Smooth muscle cell (in vitro differentiated cells): ENCODE data around the gene INSYN2A. TPM values are rescaled to one million over a fixed set of nuclear protein-coding genes. Genes with fewer than 3 reads are reported as not detected.

Source experiments
- DNase-seq: peaks from one replicate; lab custom pipeline; 2025; ENCODE audit not compliant: unreplicated experiment; lab: John Stamatoyannopoulos, UW
- H2AFZ ChIP-seq: fragments of 200-600 bp; sonication (generic); 2 replicates; pipeline ENCODE4 v1.6.0; 2016; ENCODE audit warnings: antibody characterized with exemption, low read depth, mild to moderate bottlenecking
- H3F3A ChIP-seq: fragments of 200-600 bp; sonication (generic); 2 replicates; pipeline ENCODE4 v1.6.0; 2017; ENCODE audit warnings: antibody characterized with exemption, low read depth
- H3K27ac ChIP-seq: fragments of 200-600 bp; sonication (generic); 2 replicates; pipeline ENCODE4 v1.5.1; 2016; ENCODE audit warnings: low read depth, mild to moderate bottlenecking
- H3K27me3 ChIP-seq: fragments of 200-600 bp; sonication (generic); 2 replicates; pipeline ENCODE4 v1.6.1; 2016; ENCODE audit warnings: low read depth, mild to moderate bottlenecking
- H3K36me3 ChIP-seq: fragments of 200-600 bp; sonication (generic); 2 replicates; pipeline ENCODE4 v1.5.1; 2016; ENCODE audit warnings: low read depth
- H3K4me1 ChIP-seq: fragments of 200-600 bp; sonication (generic); 2 replicates; pipeline ENCODE4 v1.5.1; 2016; ENCODE audit warnings: low read depth
- H3K4me2 ChIP-seq: fragments of 200-600 bp; sonication (generic); 2 replicates; pipeline ENCODE4 v1.6.0; 2016; ENCODE audit warnings: mild to moderate bottlenecking
- H3K4me3 ChIP-seq: fragments of 200-600 bp; sonication (generic); 2 replicates; pipeline ENCODE4 v1.5.1; 2016; ENCODE audit warnings: mild to moderate bottlenecking
- H3K79me2 ChIP-seq: fragments of 200-600 bp; sonication (generic); 2 replicates; pipeline ENCODE4 v1.6.0; 2016; ENCODE audit warnings: low read depth, mild to moderate bottlenecking
- H3K9ac ChIP-seq: fragments of 200-600 bp; sonication (generic); 2 replicates; pipeline ENCODE4 v1.6.0; 2016; ENCODE audit warnings: low read depth
- H3K9me3 ChIP-seq: fragments of 200-600 bp; sonication (generic); replicated peaks from 2 replicates; pipeline ENCODE4 v1.5.1; 2016; ENCODE audit warnings: low read depth
- H4K20me1 ChIP-seq: fragments of 200-600 bp; sonication (generic); 2 replicates; pipeline ENCODE4 v1.6.0; 2016; ENCODE audit warnings: low read depth
- WGBS: methylation state at CpG from one replicate; pipeline ENCODE4 v1.1.7; 2016; ENCODE audit warnings: low lambda C conversion rate; 5-methylcytosine and 5-hydroxymethylcytosine counted together
- polyA plus RNA-seq: library from polyadenylated mRNA; unstranded; fragments of >200 nt; fragmentation: Nextera tagmentation; extraction: Ambion mirVana; gene quantifications from 2 replicates; pipeline ENCODE4 v1.2.1, GENCODE V29; 2016
- total RNA-seq: library from RNA; depleted of rRNA; stranded (reverse); fragments of >200 nt; gene quantifications from 2 replicates; pipeline ENCODE4 v1.2.3, GENCODE V29; 2014
- TF ChIP-seq, protein P1 (sequence below): fragments of 200-600 bp; sonication (generic); IDR thresholded peaks from 2 replicates; pipeline ENCODE4 v1.5.1; 2017; ENCODE audit warnings: borderline replicate concordance, mild to moderate bottlenecking, antibody characterized with exemption; ENCODE audit not compliant: insufficient read depth, poor library complexity, severe bottlenecking

Gene INSYN2A
- total and polyA plus RNA-seq, 2 experiments from 2014 or later, result 0.09 to 0.15 TPM

DNA sequence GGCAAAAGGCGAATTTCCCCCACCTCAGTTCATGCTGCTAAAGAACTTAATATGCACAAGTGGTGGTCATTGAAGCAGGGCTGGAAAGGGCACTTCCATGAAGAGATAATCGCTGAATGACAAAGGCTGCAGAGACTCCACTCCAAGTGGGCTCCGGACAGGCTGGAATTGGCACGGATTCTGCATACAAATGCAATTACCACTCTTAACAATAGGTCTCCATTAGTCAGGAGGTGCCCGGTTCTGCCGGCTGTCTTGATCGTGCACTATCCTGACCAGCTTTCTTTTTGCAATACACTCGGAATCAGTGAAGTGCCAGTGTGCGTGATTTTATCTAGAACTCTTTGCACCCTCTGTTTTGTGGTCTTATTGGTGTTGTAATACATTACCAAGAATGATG, 49.7 kb downstream of the INSYN2A start:
- 96% methylated on average over 9 of the region's 9 CpGs for WGBS
- peaks cover 38% of the 10 kb centered on the region for H4K20me1 ChIP-seq
- H3F3A ChIP-seq, result peaks cover 3% of the 10 kb centered on the region
- H3K27ac ChIP-seq, result no peak overlapping the region
- H3K79me2 ChIP-seq, result no peaks in the 10 kb centered on the region
- peaks cover 13% of the 10 kb centered on the region for H3K4me1 ChIP-seq
- H3K9me3 ChIP-seq, result no peaks in the 10 kb centered on the region
- DNase-seq, result no peak
- TF ChIP-seq, protein P1, sequence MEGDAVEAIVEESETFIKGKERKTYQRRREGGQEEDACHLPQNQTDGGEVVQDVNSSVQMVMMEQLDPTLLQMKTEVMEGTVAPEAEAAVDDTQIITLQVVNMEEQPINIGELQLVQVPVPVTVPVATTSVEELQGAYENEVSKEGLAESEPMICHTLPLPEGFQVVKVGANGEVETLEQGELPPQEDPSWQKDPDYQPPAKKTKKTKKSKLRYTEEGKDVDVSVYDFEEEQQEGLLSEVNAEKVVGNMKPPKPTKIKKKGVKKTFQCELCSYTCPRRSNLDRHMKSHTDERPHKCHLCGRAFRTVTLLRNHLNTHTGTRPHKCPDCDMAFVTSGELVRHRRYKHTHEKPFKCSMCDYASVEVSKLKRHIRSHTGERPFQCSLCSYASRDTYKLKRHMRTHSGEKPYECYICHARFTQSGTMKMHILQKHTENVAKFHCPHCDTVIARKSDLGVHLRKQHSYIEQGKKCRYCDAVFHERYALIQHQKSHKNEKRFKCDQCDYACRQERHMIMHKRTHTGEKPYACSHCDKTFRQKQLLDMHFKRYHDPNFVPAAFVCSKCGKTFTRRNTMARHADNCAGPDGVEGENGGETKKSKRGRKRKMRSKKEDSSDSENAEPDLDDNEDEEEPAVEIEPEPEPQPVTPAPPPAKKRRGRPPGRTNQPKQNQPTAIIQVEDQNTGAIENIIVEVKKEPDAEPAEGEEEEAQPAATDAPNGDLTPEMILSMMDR, result no peak
- H3K36me3 ChIP-seq, result no peaks in the 10 kb centered on the region
- no peak overlapping the region for H3K4me3 ChIP-seq
- no peak overlapping the region for H3K9ac ChIP-seq
- H3K4me2 ChIP-seq, result no peak overlapping the region
- H3K27me3 ChIP-seq, result no peaks in the 10 kb centered on the region
- H2AFZ ChIP-seq, result no peak overlapping the region
